IMR-90 (cell line): ENCODE data around the gene TBCK. TPM values are rescaled to one million over a fixed set of nuclear protein-coding genes. Genes with fewer than 3 reads are reported as not detected.

ENCODE experiments used
- ATAC-seq: fragments of 200-7000 bp; cut with Tn5 transposase; 2 replicates; pipeline ENCODE4 v1.9.1; 2020; ENCODE audit warnings: low read depth, mild to moderate bottlenecking, moderate library complexity
- BruUV-seq: library from RNA; stranded (reverse); fragments of 400-500 nt; replicated peaks from 2 replicates; lab custom pipeline; 2021; lab: Mats Ljungman, UMichigan
- CTCF ChIA-PET: fragments of 300-600 bp; formaldehyde crosslinking; extraction: SDS; loops from one replicate; lab custom pipeline; 2021; ENCODE audit warnings: antibody characterized with exemption; lab: Yijun Ruan, JAX
- POLR2A ChIA-PET: fragments of 300-600 bp; sonication (Branson Sonifier 250); formaldehyde crosslinking; loops from one replicate; lab custom pipeline; 2022; ENCODE audit warnings: antibody characterized with exemption; ENCODE audit not compliant: unreplicated experiment; lab: Charles Lee
- DNase-seq: peaks from one replicate; pipeline ENCODE4 v3.0.0; 2013
- H2AFZ ChIP-seq: replicated peaks from 2 replicates; pipeline ENCODE3; 2013; ENCODE audit warnings: low read length, mild to moderate bottlenecking; ENCODE audit not compliant: poor library complexity
- H2AK5ac ChIP-seq: 2 replicates; pipeline ENCODE4 v1.6.1; 2013; ENCODE audit warnings: low read depth, low read length, inconsistent platforms
- H2AK9ac ChIP-seq: replicated peaks from 2 replicates; pipeline ENCODE3; 2013; ENCODE audit warnings: mild to moderate bottlenecking, low read depth, low read length, moderate library complexity; ENCODE audit not compliant: poor library complexity
- H2BK120ac ChIP-seq: 2 replicates; pipeline ENCODE4 v1.6.1; 2013; ENCODE audit warnings: low read depth, low read length, inconsistent platforms
- H2BK15ac ChIP-seq: 3 replicates; pipeline ENCODE4 v1.6.1; 2013; ENCODE audit warnings: low read depth, low read length, inconsistent platforms
- H2BK20ac ChIP-seq: 2 replicates; pipeline ENCODE4 v1.6.1; 2013; ENCODE audit warnings: low read depth, mild to moderate bottlenecking, inconsistent platforms, low read length, moderate library complexity
- H2BK5ac ChIP-seq: 2 replicates; pipeline ENCODE4 v1.6.1; 2013; ENCODE audit warnings: mild to moderate bottlenecking, low read depth, low read length, inconsistent platforms; ENCODE audit not compliant: poor library complexity, severe bottlenecking
- H3K14ac ChIP-seq: replicated peaks from 2 replicates; pipeline ENCODE4 v1.6.1; 2013; ENCODE audit warnings: low read depth, low read length, inconsistent platforms
- H3K18ac ChIP-seq: 2 replicates; pipeline ENCODE4 v1.6.1; 2013; ENCODE audit warnings: low read depth, low read length, control low read depth
- H3K23ac ChIP-seq: 2 replicates; pipeline ENCODE4 v1.6.1; 2013; ENCODE audit warnings: low read depth, low read length, inconsistent platforms
- H3K27ac ChIP-seq: 2 replicates; pipeline ENCODE4 v1.5.1; 2013; ENCODE audit warnings: mild to moderate bottlenecking, control low read depth, low read length; ENCODE audit not compliant: insufficient read depth
- H3K27me3 ChIP-seq: 2 replicates; pipeline ENCODE4 v1.6.1; 2013; ENCODE audit warnings: low read length; ENCODE audit not compliant: control insufficient read depth, insufficient read depth
- H3K36me3 ChIP-seq: 2 replicates; pipeline ENCODE4 v1.6.1; 2013; ENCODE audit warnings: low read length, mixed read lengths; ENCODE audit not compliant: control insufficient read depth, insufficient read depth
- H3K4ac ChIP-seq: 2 replicates; pipeline ENCODE4 v1.6.1; 2013; ENCODE audit warnings: low read depth, low read length, inconsistent platforms
- H3K4me1 ChIP-seq: 2 replicates; pipeline ENCODE4 v1.6.1; 2013; ENCODE audit warnings: low read length, mixed read lengths; ENCODE audit not compliant: control insufficient read depth, insufficient read depth
- H3K4me2 ChIP-seq: 2 replicates; pipeline ENCODE4 v1.6.1; 2013; ENCODE audit warnings: low read depth, mild to moderate bottlenecking, control low read depth, low read length, moderate library complexity
- H3K4me3 ChIP-seq: 2 replicates; pipeline ENCODE4 v1.5.1; 2013; ENCODE audit warnings: low read depth, mild to moderate bottlenecking, control low read depth, low read length, moderate library complexity; ENCODE audit not compliant: insufficient read depth
- H3K56ac ChIP-seq: 2 replicates; pipeline ENCODE4 v1.6.1; 2013; ENCODE audit warnings: low read length, inconsistent platforms; ENCODE audit not compliant: insufficient read depth; ENCODE audit errors: extremely low read depth
- H3K79me1 ChIP-seq, 2 experiments: 2 replicates each; pipeline ENCODE4 v1.6.1; 2013; ENCODE audit warnings: low read length in 2 of 2, inconsistent platforms in 1 of 2, low read depth in 1 of 2
- H3K9ac ChIP-seq: 2 replicates; pipeline ENCODE4 v1.6.1; 2013; ENCODE audit warnings: low read depth, low read length, control low read depth
- H3K9me1 ChIP-seq: 2 replicates; pipeline ENCODE4 v1.6.1; 2013; ENCODE audit warnings: low read length, inconsistent platforms; ENCODE audit not compliant: insufficient read depth
- H3K9me3 ChIP-seq: 2 replicates; pipeline ENCODE4 v1.6.1; 2013; ENCODE audit warnings: low read length; ENCODE audit not compliant: control insufficient read depth, insufficient read depth
- H4K20me1 ChIP-seq: 2 replicates; pipeline ENCODE4 v1.6.1; 2013; ENCODE audit warnings: low read length, inconsistent platforms; ENCODE audit not compliant: insufficient read depth
- H4K5ac ChIP-seq: 2 replicates; pipeline ENCODE4 v1.6.1; 2013; ENCODE audit warnings: mild to moderate bottlenecking, low read depth, low read length, control low read depth
- H4K8ac ChIP-seq, 2 experiments: 2 replicates each; pipeline ENCODE4 v1.6.1; 2013; ENCODE audit warnings: low read depth in 2 of 2, low read length in 2 of 2, control low read depth in 1 of 2, inconsistent platforms in 1 of 2
- H4K91ac ChIP-seq: 2 replicates; pipeline ENCODE4 v1.6.1; 2013; ENCODE audit warnings: low read depth, low read length, inconsistent platforms; ENCODE audit not compliant: insufficient read depth
- BHLHE40 ChIP-seq: fragments of 150-350 bp; IDR thresholded peaks from 2 replicates; pipeline ENCODE4 v1.6.1; 2016; ENCODE audit warnings: mild to moderate bottlenecking, low read depth, low read length
- CEBPB ChIP-seq: IDR thresholded peaks from 2 replicates; pipeline ENCODE4 v1.6.1; 2012; ENCODE audit warnings: low read depth, low read length, improper control_type of control experiment
- CHD1 ChIP-seq: IDR thresholded peaks from 2 replicates; pipeline ENCODE4 v1.6.1; 2012; ENCODE audit warnings: low read depth, low read length, improper control_type of control experiment
- CTCF ChIP-seq: conservative IDR thresholded peaks from 2 replicates; pipeline ENCODE4 v1.5.1; 2012; ENCODE audit warnings: mild to moderate bottlenecking, low read depth, low read length, improper control_type of control experiment
- ELK1 ChIP-seq: fragments of 150-350 bp; IDR thresholded peaks from 2 replicates; pipeline ENCODE4 v1.6.1; 2016; ENCODE audit warnings: low read depth, mild to moderate bottlenecking, low read length, moderate library complexity, borderline replicate concordance
- FOS ChIP-seq: fragments of 150-350 bp; IDR thresholded peaks from 2 replicates; pipeline ENCODE4 v1.6.1; 2016; ENCODE audit warnings: low read depth, low read length
- MAFK ChIP-seq: IDR thresholded peaks from 2 replicates; pipeline ENCODE4 v1.6.1; 2012; ENCODE audit warnings: low read depth, low read length, improper control_type of control experiment
- MAZ ChIP-seq: IDR thresholded peaks from 2 replicates; pipeline ENCODE4 v1.6.1; 2012; ENCODE audit warnings: low read depth, mild to moderate bottlenecking, low read length, improper control_type of control experiment, moderate library complexity, borderline replicate concordance
- MXI1 ChIP-seq: IDR thresholded peaks from 2 replicates; pipeline ENCODE4 v1.6.1; 2012; ENCODE audit warnings: low read depth, mild to moderate bottlenecking, low read length, moderate library complexity, borderline replicate concordance
- NFE2L2 ChIP-seq: fragments of 150-350 bp; IDR thresholded peaks from 2 replicates; pipeline ENCODE4 v1.6.1; 2016; ENCODE audit warnings: low read depth, mild to moderate bottlenecking, low read length
- POLR2A ChIP-seq: IDR thresholded peaks from 2 replicates; pipeline ENCODE4 v1.6.1; 2012; ENCODE audit warnings: mild to moderate bottlenecking, low read depth, low read length
- RAD21 ChIP-seq: IDR thresholded peaks from 2 replicates; pipeline ENCODE4 v1.6.1; 2012; ENCODE audit warnings: low read length, improper control_type of control experiment
- RCOR1 ChIP-seq: IDR thresholded peaks from 2 replicates; pipeline ENCODE4 v1.6.1; 2012; ENCODE audit warnings: mild to moderate bottlenecking, low read length, improper control_type of control experiment; ENCODE audit not compliant: insufficient replicate concordance
- RFX5 ChIP-seq: IDR thresholded peaks from 2 replicates; pipeline ENCODE4 v1.8.0; 2012; ENCODE audit warnings: low read depth, mild to moderate bottlenecking, low read length, moderate library complexity
- SMC3 ChIP-seq: fragments of 150-350 bp; IDR thresholded peaks from 2 replicates; pipeline ENCODE4 v1.6.1; 2016; ENCODE audit warnings: low read depth, mild to moderate bottlenecking, antibody characterized with exemption, low read length, moderate library complexity
- USF2 ChIP-seq: fragments of 150-350 bp; IDR thresholded peaks from 2 replicates; pipeline ENCODE4 v1.6.1; 2017; ENCODE audit warnings: mild to moderate bottlenecking, antibody characterized with exemption, low read length, low read depth
- WGBS, 2 experiments: methylation state at CpG; one replicate each; pipeline versions ENCODE4 v1.1.5 to v1.1.7; 2013; ENCODE audit warnings: missing lambda C conversion rate in 2 of 2; ENCODE audit not compliant: insufficient read length in 1 of 2; ENCODE audit errors: extremely low coverage in 2 of 2; 5-methylcytosine and 5-hydroxymethylcytosine counted together
- dilution Hi-C: fragments of 300-500 bp; cut with HindIII; formaldehyde crosslinking; loops from one replicate; pipeline ENCODE4 v1.14.3; 2018; ENCODE audit warnings: low sequenced_read_pairs; ENCODE audit not compliant: unreplicated experiment
- in situ Hi-C: fragments of 300-500 bp; cut with MboI; formaldehyde crosslinking; loops from 3 replicates; pipeline ENCODE4 v1.14.3; 2019; ENCODE audit warnings: low sequenced_read_pairs, inconsistent platforms, mixed read lengths
- intact Hi-C: fragments of 100-400 bp; cut with micrococcal nuclease; formaldehyde crosslinking; loops from 2 replicates; pipeline ENCODE4 v1.10.0; 2022
- polyA plus RNA-seq, 3 experiments: library from polyadenylated mRNA; depleted of rRNA; stranded (reverse); fragments of >200 nt; gene quantifications; 2 replicates each; pipeline ENCODE4 v1.2.3, GENCODE V29; 2012; ENCODE audit warnings: low replicate concordance in 1 of 3
- total RNA-seq: library from RNA; depleted of rRNA; stranded (reverse); fragments of >200 nt; gene quantifications from 2 replicates; pipeline ENCODE4 v1.2.3, GENCODE V29; 2012

Gene TBCK
- total and polyA plus RNA-seq, 2 of the 4 experiments (the other 2 are of a cell fraction) = 10.7 to 29.9 TPM

- Histone ChIP-seq H3K18ac (no peak overlapping the region), H2AK9ac (no peak overlapping the region), H3K4ac (no peak overlapping the region), H3K14ac (no peak overlapping the region), H3K4me1 (peaks cover 1% of the 10 kb centered on the region; the same call in 1 of the 2 replicates), H2BK15ac (no peak overlapping the region), H3K9ac (no peak overlapping the region), H3K4me3 (peak overlapping the region; percentile 70), H3K36me3 (no peaks in the 10 kb centered on the region), H2AK5ac (no peak overlapping the region), H2BK5ac (no peak overlapping the region), H2AFZ (no peak overlapping the region), H4K91ac (no peak overlapping the region), H3K9me3 (no peaks in the 10 kb centered on the region), H4K20me1 (no peaks in the 10 kb centered on the region), H3K56ac (no peak overlapping the region; the same call in 1 of the 2 replicates), H3K27me3 (no peaks in the 10 kb centered on the region), H3K4me2 (peak overlapping the region; percentile 89), H3K27ac (no peak overlapping the region), H4K8ac (no peak overlapping the region; a peak in 1 of 4 replicates), H4K5ac (no peak overlapping the region), H2BK120ac (no peak overlapping the region), H3K23ac (no peak overlapping the region), H3K79me1 (peaks cover 16 to 31% of the 10 kb centered on the region in 2 experiments; a peak in 3 of 4 replicates), H2BK20ac (no peak overlapping the region), H3K9me1 (no peaks in the 10 kb centered on the region)
- no TSS peak for BruUV-seq
- ATAC-seq (no peak), DNase-seq (no peak)
- CTCF ChIA-PET = interaction anchor here (1.0 to 1.9 kb wide), 2 partner anchors 49 to 52 kb away, joined by 5 to 6 read pairs; no protein-coding TSS in a partner anchor
- in situ Hi-C loops (no loop called here), intact Hi-C loops (loop anchor here (5.0 kb wide), 1 partner anchor 48 kb away; no protein-coding TSS in a partner anchor), dilution Hi-C loops (no loop called here)
- POLR2A ChIA-PET = no interaction called here
- WGBS, 2 experiments = no CpG with 5 or more reads among the region's 6 CpGs
- TF ChIP-seq USF2 = no peak
- TF ChIP-seq RAD21 = no peak
- no peak for TF ChIP-seq CTCF
- no peak for TF ChIP-seq RCOR1
- no peak for TF ChIP-seq BHLHE40
- TF ChIP-seq MAFK = no peak
- TF ChIP-seq NFE2L2 = no peak
- no peak for TF ChIP-seq CEBPB
- no peak for TF ChIP-seq MAZ
- TF ChIP-seq POLR2A = no peak
- no peak for TF ChIP-seq MXI1
- TF ChIP-seq RFX5 = no peak
- no peak for TF ChIP-seq ELK1
- no peak for TF ChIP-seq FOS
- TF ChIP-seq CHD1 = no peak
- TF ChIP-seq SMC3 = no peak
Measured at GRCh38 chr4:106314960-106315359, 1.0 kb downstream of the TBCK start.
